Bronchial epithelial cell (primary cell): Measurements from ENCODE around the gene PHF20. TPM values are rescaled to one million over a fixed set of nuclear protein-coding genes. Genes with fewer than 3 reads are reported as not detected.

Experiments
- DNase-seq: peaks from one replicate; pipeline ENCODE4 v3.0.0-alpha.2; 2010; ENCODE audit warnings: low read depth
- FAIRE-seq: peaks from 2 replicates; lab custom pipeline; 2011; peaks lifted over from hg19 to GRCh38; lab: Jason Lieb, UNC
- H3K27me3 ChIP-seq: 2 replicates; pipeline ENCODE4 v1.5.1; 2011; ENCODE audit warnings: low read length; ENCODE audit not compliant: control insufficient read depth, insufficient read depth
- H3K36me3 ChIP-seq: 2 replicates; pipeline ENCODE4 v1.5.1; 2011; ENCODE audit warnings: low read length; ENCODE audit not compliant: control insufficient read depth, insufficient read depth
- H3K4me3 ChIP-seq: 2 replicates; pipeline ENCODE4 v1.5.1; 2011; ENCODE audit warnings: mild to moderate bottlenecking, low read depth, low read length, control low read depth
- total RNA-seq: library from RNA; depleted of rRNA; stranded (reverse); fragments of >200 nt; gene quantifications from 2 replicates; pipeline ENCODE4 v1.2.1, GENCODE V29; 2014
- TF ChIP-seq, protein P1 (sequence below): IDR thresholded peaks from 2 replicates; pipeline ENCODE4 v1.5.1; 2011; ENCODE audit warnings: mild to moderate bottlenecking, moderate library complexity, low read length, control low read depth, inconsistent platforms; ENCODE audit not compliant: insufficient read depth, severe bottlenecking

PHF20 gene
- total RNA-seq, 1 donor from 2014 or later: 24.0 TPM

DNA sequence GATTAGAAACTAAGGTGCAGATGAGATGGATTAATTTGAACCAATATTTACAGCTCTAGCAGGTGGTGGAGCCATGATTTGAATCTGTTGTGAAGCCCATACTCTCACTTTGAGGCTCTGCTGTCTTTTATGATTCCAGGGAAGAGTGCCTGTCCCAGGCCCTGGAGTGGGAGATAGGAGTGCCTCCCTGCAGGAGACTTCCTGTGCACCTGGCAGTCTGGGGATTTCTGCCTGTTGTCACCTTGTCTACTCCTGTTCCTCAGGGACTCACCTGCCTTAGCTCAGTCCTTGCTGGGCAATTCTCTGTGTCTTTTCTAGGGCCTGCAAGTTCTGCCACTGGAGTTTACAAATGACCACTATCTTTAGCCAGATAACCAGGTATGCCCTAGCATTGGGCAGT is 136.2 kb downstream of the PHF20 start:
- Histone ChIP-seq H3K27me3 (no peaks in the 10 kb centered on the region), H3K4me3 (no peak overlapping the region), H3K36me3 (peaks cover 4% of the 10 kb centered on the region)
- FAIRE-seq (no peak), DNase-seq (no peak)
- TF ChIP-seq, protein P1, sequence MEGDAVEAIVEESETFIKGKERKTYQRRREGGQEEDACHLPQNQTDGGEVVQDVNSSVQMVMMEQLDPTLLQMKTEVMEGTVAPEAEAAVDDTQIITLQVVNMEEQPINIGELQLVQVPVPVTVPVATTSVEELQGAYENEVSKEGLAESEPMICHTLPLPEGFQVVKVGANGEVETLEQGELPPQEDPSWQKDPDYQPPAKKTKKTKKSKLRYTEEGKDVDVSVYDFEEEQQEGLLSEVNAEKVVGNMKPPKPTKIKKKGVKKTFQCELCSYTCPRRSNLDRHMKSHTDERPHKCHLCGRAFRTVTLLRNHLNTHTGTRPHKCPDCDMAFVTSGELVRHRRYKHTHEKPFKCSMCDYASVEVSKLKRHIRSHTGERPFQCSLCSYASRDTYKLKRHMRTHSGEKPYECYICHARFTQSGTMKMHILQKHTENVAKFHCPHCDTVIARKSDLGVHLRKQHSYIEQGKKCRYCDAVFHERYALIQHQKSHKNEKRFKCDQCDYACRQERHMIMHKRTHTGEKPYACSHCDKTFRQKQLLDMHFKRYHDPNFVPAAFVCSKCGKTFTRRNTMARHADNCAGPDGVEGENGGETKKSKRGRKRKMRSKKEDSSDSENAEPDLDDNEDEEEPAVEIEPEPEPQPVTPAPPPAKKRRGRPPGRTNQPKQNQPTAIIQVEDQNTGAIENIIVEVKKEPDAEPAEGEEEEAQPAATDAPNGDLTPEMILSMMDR: no peak

- Histone ChIP-seq H3K27me3 (no peaks in the 10 kb centered on the region), H3K36me3 (peaks cover 8% of the 10 kb centered on the region), H3K4me3 (no peak overlapping the region)
- no peak for DNase-seq
- TF ChIP-seq, protein P1: no peak
- no peak for FAIRE-seq
These were observed 137.4 kb downstream of the PHF20 start for GRCh38 chr20:35909176-35909575.

GRCh38 chr20:35909796-35910195 is 138.0 kb downstream of the PHF20 start:
- no peak for DNase-seq
- peaks cover 10% of the 10 kb centered on the region for H3K36me3 ChIP-seq
- no peak overlapping the region for H3K4me3 ChIP-seq
- H3K27me3 ChIP-seq: no peaks in the 10 kb centered on the region
- no peak for FAIRE-seq
- TF ChIP-seq, protein P1: no peak

GRCh38 chr20:35910254-35910653 is 138.4 kb downstream of the PHF20 start:
- DNase-seq: no peak
- no peak for FAIRE-seq
- Histone ChIP-seq H3K36me3 (peaks cover 7% of the 10 kb centered on the region), H3K27me3 (no peaks in the 10 kb centered on the region), H3K4me3 (no peak overlapping the region)
- TF ChIP-seq, protein P1: no peak

- no peak overlapping the region for H3K4me3 ChIP-seq
- FAIRE-seq (no peak), DNase-seq (no peak)
- TF ChIP-seq, protein P1: no peak
- no peaks in the 10 kb centered on the region for H3K27me3 ChIP-seq
- peaks cover 6% of the 10 kb centered on the region for H3K36me3 ChIP-seq
These were observed 141.1 kb downstream of the PHF20 start for GRCh38 chr20:35912881-35913280.

DNA sequence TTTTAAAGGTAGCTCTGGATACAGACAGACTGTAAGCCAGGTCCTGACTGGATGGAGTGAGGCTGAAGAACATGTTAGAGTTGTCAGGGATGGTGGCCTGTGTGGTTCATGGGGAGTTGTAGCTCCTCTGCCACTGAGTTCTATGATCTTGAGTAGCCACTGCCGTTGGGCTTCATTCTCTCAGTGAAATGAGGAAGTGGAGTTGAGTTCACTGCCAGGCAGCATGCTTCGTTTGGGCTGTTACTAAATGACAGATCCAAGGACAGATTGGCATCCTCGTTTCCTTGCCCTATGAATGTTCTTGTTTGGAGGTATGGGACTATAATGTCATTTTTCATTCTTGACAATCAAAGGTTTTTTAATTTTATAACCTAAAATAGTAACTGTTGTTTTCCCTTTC is 145.3 kb downstream of the PHF20 start:
- peaks cover 9% of the 10 kb centered on the region for H3K36me3 ChIP-seq
- FAIRE-seq: no peak
- H3K4me3 ChIP-seq: no peak overlapping the region
- no peak for DNase-seq
- H3K27me3 ChIP-seq: no peaks in the 10 kb centered on the region
- TF ChIP-seq, protein P1: no peak
